DND-41 (cell line): ENCODE data around the gene ACSS3.

Experiments used
- ATAC-seq: fragments of 200-7000 bp; cut with Tn5 transposase; 3 replicates; pipeline ENCODE4 v1.9.1; 2021; ENCODE audit warnings: low read depth; ENCODE audit not compliant: insufficient read depth
- DNase-seq: peaks from one replicate; pipeline ENCODE4 v3.0.0-alpha.2; 2020
- H2AFZ ChIP-seq: 2 replicates; pipeline ENCODE4 v1.6.0; 2012; ENCODE audit warnings: low read depth, low read length
- H3K27ac ChIP-seq: 2 replicates; pipeline ENCODE4 v1.5.1; 2012; ENCODE audit warnings: low read length, inconsistent platforms
- H3K27me3 ChIP-seq: fragments of 200-600 bp; sonication (generic); 2 replicates; pipeline ENCODE4 v1.6.0; 2012; ENCODE audit warnings: low read length, mild to moderate bottlenecking, inconsistent platforms; ENCODE audit not compliant: insufficient read depth, poor library complexity
- H3K36me3 ChIP-seq: 2 replicates; pipeline ENCODE4 v1.5.1; 2012; ENCODE audit warnings: low read length, inconsistent platforms; ENCODE audit not compliant: insufficient read depth
- H3K4me1 ChIP-seq: 2 replicates; pipeline ENCODE4 v1.5.1; 2012; ENCODE audit warnings: mild to moderate bottlenecking, low read length; ENCODE audit not compliant: insufficient read depth
- H3K4me2 ChIP-seq: 2 replicates; pipeline ENCODE4 v1.6.0; 2012; ENCODE audit warnings: mild to moderate bottlenecking, moderate library complexity, low read length, inconsistent platforms; ENCODE audit not compliant: insufficient read depth
- H3K4me3 ChIP-seq, 2 experiments: fragments of 200-600 bp in 1 of 2; shearing (Covaris generic) in 1 of 2; 2 replicates each; pipeline ENCODE4 v1.5.1; 2012 to 2016; ENCODE audit warnings: inconsistent platforms in 2 of 2, low read length in 2 of 2, mild to moderate bottlenecking in 2 of 2, low read depth in 1 of 2, moderate library complexity in 1 of 2
- H3K79me2 ChIP-seq: 2 replicates; pipeline ENCODE4 v1.6.0; 2012; ENCODE audit warnings: low read length, inconsistent platforms; ENCODE audit not compliant: insufficient read depth
- H3K9ac ChIP-seq: 2 replicates; pipeline ENCODE4 v1.6.0; 2012; ENCODE audit warnings: low read depth, mild to moderate bottlenecking, inconsistent platforms, low read length, moderate library complexity
- H3K9me3 ChIP-seq: 2 replicates; pipeline ENCODE4 v1.5.1; 2012; ENCODE audit warnings: low read length, moderate library complexity, mild to moderate bottlenecking, inconsistent platforms; ENCODE audit not compliant: insufficient read depth, severe bottlenecking
- H4K20me1 ChIP-seq: 2 replicates; pipeline ENCODE4 v1.6.0; 2012; ENCODE audit warnings: low read length; ENCODE audit not compliant: insufficient read depth
- EZH2 ChIP-seq: IDR thresholded peaks from 3 replicates; pipeline ENCODE4 v1.6.1; 2012; ENCODE audit warnings: borderline replicate concordance, low read depth, mild to moderate bottlenecking, moderate library complexity, low read length, inconsistent platforms; ENCODE audit not compliant: severe bottlenecking
- TF ChIP-seq, protein P1 (sequence below): IDR thresholded peaks from 2 replicates; pipeline ENCODE4 v1.5.1; 2012; ENCODE audit warnings: borderline replicate concordance, low read length, moderate library complexity, mild to moderate bottlenecking; ENCODE audit not compliant: poor library complexity, severe bottlenecking; ENCODE audit errors: extremely low read depth

The ACSS3 gene

DNA sequence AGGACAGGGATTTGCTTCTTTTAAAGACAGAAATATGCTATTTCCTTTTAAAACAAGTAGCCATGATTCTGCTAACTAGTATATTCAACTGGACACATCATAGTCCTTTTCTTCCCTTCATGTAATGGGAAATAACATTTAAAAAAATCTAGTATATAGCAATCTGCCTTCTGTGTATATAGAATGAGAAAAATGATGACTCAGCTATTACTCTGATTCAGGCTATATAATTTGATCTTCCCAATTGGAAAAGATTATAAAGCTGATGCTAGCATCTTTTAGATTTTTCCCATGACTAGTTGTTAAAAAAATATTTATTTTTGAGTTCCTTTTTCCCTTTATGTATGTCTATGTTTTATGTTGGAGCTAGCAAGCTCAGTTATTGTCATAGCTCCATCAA lies 86.9 kb downstream of the ACSS3 start:
- Histone ChIP-seq H3K36me3 (no peaks in the 10 kb centered on the region), H3K9me3 (no peaks in the 10 kb centered on the region), H4K20me1 (no peaks in the 10 kb centered on the region), H3K27ac (no peak overlapping the region), H3K9ac (no peak overlapping the region), H3K4me3 (no peak overlapping the region), H2AFZ (no peak overlapping the region), H3K4me2 (no peak overlapping the region), H3K79me2 (no peaks in the 10 kb centered on the region), H3K4me1 (no peaks in the 10 kb centered on the region), H3K27me3 (no peaks in the 10 kb centered on the region)
- TF ChIP-seq, protein P1, sequence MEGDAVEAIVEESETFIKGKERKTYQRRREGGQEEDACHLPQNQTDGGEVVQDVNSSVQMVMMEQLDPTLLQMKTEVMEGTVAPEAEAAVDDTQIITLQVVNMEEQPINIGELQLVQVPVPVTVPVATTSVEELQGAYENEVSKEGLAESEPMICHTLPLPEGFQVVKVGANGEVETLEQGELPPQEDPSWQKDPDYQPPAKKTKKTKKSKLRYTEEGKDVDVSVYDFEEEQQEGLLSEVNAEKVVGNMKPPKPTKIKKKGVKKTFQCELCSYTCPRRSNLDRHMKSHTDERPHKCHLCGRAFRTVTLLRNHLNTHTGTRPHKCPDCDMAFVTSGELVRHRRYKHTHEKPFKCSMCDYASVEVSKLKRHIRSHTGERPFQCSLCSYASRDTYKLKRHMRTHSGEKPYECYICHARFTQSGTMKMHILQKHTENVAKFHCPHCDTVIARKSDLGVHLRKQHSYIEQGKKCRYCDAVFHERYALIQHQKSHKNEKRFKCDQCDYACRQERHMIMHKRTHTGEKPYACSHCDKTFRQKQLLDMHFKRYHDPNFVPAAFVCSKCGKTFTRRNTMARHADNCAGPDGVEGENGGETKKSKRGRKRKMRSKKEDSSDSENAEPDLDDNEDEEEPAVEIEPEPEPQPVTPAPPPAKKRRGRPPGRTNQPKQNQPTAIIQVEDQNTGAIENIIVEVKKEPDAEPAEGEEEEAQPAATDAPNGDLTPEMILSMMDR: no peak
- TF ChIP-seq EZH2: no peak
- ATAC-seq (no peak), DNase-seq (no peak)

DNA sequence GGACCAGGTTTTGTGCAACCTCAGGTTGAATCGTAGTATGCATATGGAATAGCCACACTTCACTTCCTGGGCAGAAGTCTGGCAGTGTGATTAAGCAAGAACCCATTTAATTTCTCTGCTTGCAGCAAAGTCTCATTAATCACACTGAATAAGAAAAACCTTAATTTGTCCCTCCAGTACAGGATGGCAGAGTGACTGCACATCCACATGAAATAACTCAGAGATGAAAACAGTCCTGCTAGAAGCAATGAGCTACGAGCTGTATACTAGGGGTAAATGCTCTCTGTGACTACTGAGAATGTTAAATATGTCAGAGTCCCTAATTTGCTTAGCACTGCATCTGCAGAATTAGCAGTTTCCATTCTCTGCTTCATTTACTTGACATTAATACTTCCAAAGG lies 88.9 kb downstream of the ACSS3 start:
- Histone ChIP-seq H3K27ac (no peak overlapping the region), H3K27me3 (no peaks in the 10 kb centered on the region), H3K9me3 (no peaks in the 10 kb centered on the region), H3K36me3 (no peaks in the 10 kb centered on the region), H3K4me2 (no peak overlapping the region), H2AFZ (no peak overlapping the region), H3K4me3 (no peak overlapping the region), H3K9ac (no peak overlapping the region), H3K4me1 (no peaks in the 10 kb centered on the region), H3K79me2 (no peaks in the 10 kb centered on the region), H4K20me1 (no peaks in the 10 kb centered on the region)
- no peak for DNase-seq
- TF ChIP-seq, protein P1: no peak
- no peak for TF ChIP-seq EZH2
- ATAC-seq: no peak

DNA sequence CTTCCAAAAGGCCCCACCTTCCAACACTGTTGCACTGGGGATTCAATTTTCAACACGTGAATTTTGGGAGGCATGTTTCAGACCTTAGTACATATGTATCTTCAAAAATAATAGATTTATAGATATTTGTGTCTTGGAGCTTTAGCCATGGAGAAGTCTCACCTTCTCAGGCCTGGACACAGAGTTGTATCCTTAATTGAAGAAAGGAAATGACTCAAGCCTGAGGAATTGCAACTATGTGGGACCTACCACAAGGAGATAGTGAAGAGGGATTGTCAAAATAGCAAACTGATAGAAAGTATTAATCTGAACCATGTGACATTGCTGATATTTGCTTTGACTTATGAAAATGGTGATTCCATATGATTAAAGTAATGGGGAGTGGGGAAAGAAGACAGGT lies 89.8 kb downstream of the ACSS3 start:
- no peaks in the 10 kb centered on the region for H3K9me3 ChIP-seq
- no peaks in the 10 kb centered on the region for H4K20me1 ChIP-seq
- no peaks in the 10 kb centered on the region for H3K4me1 ChIP-seq
- H3K79me2 ChIP-seq: no peaks in the 10 kb centered on the region
- no peaks in the 10 kb centered on the region for H3K36me3 ChIP-seq
- H3K4me2 ChIP-seq: no peak overlapping the region
- no peaks in the 10 kb centered on the region for H3K27me3 ChIP-seq
- ATAC-seq (no peak), DNase-seq (no peak)
- H3K4me3 ChIP-seq: no peak overlapping the region
- H2AFZ ChIP-seq: no peak overlapping the region
- no peak for TF ChIP-seq EZH2
- TF ChIP-seq, protein P1: no peak
- no peak overlapping the region for H3K27ac ChIP-seq
- H3K9ac ChIP-seq: no peak overlapping the region

DNA sequence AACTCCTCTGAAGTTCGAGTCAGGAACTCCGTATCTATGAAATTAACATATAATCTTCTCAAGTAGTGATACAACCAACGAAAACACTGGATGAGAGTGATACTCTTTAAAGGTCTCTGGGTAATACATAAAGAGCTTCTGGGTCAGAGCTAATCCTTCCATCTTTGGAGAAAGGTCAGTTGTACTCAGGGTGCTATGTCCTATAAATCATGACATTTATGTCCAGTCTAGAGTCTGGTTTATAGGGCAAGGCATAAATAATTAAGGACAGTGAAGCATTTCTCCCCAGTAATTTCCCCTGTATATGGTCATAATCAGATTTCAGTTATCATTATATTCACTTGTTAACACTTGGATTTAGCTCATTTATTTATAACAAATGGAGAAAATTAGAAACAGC lies 90.6 kb downstream of the ACSS3 start:
- Histone ChIP-seq H3K27ac (no peak overlapping the region), H2AFZ (no peak overlapping the region), H3K27me3 (no peaks in the 10 kb centered on the region), H3K4me3 (no peak overlapping the region), H3K4me2 (no peak overlapping the region), H3K4me1 (no peaks in the 10 kb centered on the region), H3K9me3 (no peaks in the 10 kb centered on the region), H4K20me1 (no peaks in the 10 kb centered on the region), H3K79me2 (no peaks in the 10 kb centered on the region), H3K36me3 (no peaks in the 10 kb centered on the region), H3K9ac (no peak overlapping the region)
- no peak for TF ChIP-seq EZH2
- TF ChIP-seq, protein P1: no peak
- DNase-seq (no peak), ATAC-seq (no peak)
